Stimulated activated CD4-positive, alpha-beta T cell treated with anti-CD3 and anti-CD28 coated beads, Interleukin-2, amount 100 ng/mL, for 24 hours (primary cell): ENCODE results near the gene PLXNA1.
A peak's percentile ranks its signal among the peaks of the same experiment; 100 is the strongest.

Experiments
- DNase-seq, 2 donors: peaks; one replicate each; pipeline ENCODE4 v3.0.0-alpha.2; 2020

The PLXNA1 gene

GRCh38 chr3:126982471-126983175 is at the start of gene PLXNA1:
PLXNA1 (plus strand) TSS chr3:126983115; CDS start chr3:126988594, 5,479 bp downstream.
- peak; percentile 85 to 86 for DNase-seq

- no peak for DNase-seq
Measured at GRCh38 chr3:126934031-126934531, 48.8 kb upstream of the PLXNA1 start.

GRCh38 chr3:126934991-126935390 is 47.9 kb upstream of the PLXNA1 start:
- no peak for DNase-seq

- no peak for DNase-seq
Measured at GRCh38 chr3:126935756-126936509, 47.0 kb upstream of the PLXNA1 start.

- DNase-seq: no peak
Measured at GRCh38 chr3:126936853-126937425, 46.0 kb upstream of the PLXNA1 start.

- no peak for DNase-seq
Measured at GRCh38 chr3:126937533-126937932, 45.4 kb upstream of the PLXNA1 start.

GRCh38 chr3:126937973-126938372 is 44.9 kb upstream of the PLXNA1 start:
- no peak for DNase-seq

GRCh38 chr3:126938520-126939337 is 44.2 kb upstream of the PLXNA1 start:
- no peak for DNase-seq

- no peak for DNase-seq
Measured at GRCh38 chr3:126939338-126939718, 43.6 kb upstream of the PLXNA1 start.

GRCh38 chr3:126939733-126940132 is 43.2 kb upstream of the PLXNA1 start:
- DNase-seq: no peak

GRCh38 chr3:126941721-126942270 is 41.1 kb upstream of the PLXNA1 start:
- no peak for DNase-seq

GRCh38 chr3:126944089-126944965 is 38.6 kb upstream of the PLXNA1 start:
- DNase-seq: no peak

- DNase-seq: no peak
Measured at GRCh38 chr3:126945171-126945721, 37.7 kb upstream of the PLXNA1 start.

GRCh38 chr3:126945891-126946290 is 37.0 kb upstream of the PLXNA1 start:
- DNase-seq: no peak

GRCh38 chr3:126946405-126946804 is 36.5 kb upstream of the PLXNA1 start:
- no peak for DNase-seq

- no peak for DNase-seq
Measured at GRCh38 chr3:126947429-126947828, 35.5 kb upstream of the PLXNA1 start.

GRCh38 chr3:126948980-126949535 is 33.9 kb upstream of the PLXNA1 start:
- no peak for DNase-seq

- DNase-seq: no peak
Measured at GRCh38 chr3:126951561-126951960, 31.4 kb upstream of the PLXNA1 start.

- no peak for DNase-seq
Measured at GRCh38 chr3:126952261-126952982, 30.5 kb upstream of the PLXNA1 start.

- no peak for DNase-seq
Measured at GRCh38 chr3:126952983-126953660, 29.8 kb upstream of the PLXNA1 start.
